ENCODE measurements around the gene NSUN4.
"Not testable (repeated sequence)": the region's sequence is repeated elsewhere in the genome, so short reads cannot be mapped to it uniquely, and the experiment has no call there.

NSUN4 gene

GRCh38 chr1:46328182-46328581 lies 12.4 kb upstream of the NSUN4 start:
- DNase-seq: not testable (repeated sequence)

- DNase-seq: not testable (repeated sequence)
These were observed 10.8 kb upstream of the NSUN4 start for GRCh38 chr1:46329807-46330206.

GRCh38 chr1:46330381-46330780 lies 10.2 kb upstream of the NSUN4 start:
- DNase-seq: not testable (repeated sequence)

- not testable (repeated sequence) for DNase-seq
These were observed 8.6 kb upstream of the NSUN4 start for GRCh38 chr1:46331786-46332540.

- DNase-seq: no peak
These were observed 7.1 kb upstream of the NSUN4 start for GRCh38 chr1:46333300-46334029.

DNA sequence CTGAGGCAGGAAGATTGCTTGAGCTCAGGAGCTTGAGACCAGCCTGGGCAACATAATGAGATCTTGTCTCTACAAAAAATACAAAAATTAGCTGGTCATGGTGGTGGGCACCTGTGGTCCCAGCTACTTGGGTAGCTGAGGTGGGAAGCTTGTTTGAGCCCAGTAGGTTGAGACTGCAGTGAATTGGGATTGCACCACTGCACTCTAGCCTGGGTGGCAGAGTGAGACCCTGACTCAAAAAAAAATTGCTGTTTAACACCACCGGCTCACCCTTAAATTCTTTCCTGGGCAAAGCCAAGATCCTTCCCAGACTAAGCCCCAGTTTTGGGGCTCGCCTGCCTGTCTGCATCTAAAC lies 6.6 kb upstream of the NSUN4 start:
- DNase-seq: no peak

GRCh38 chr1:46335081-46335480 lies 5.5 kb upstream of the NSUN4 start:
- no peak for DNase-seq

GRCh38 chr1:46337409-46337808 lies 3.2 kb upstream of the NSUN4 start:
- DNase-seq: not testable (repeated sequence)

GRCh38 chr1:46341222-46342083 lies 846 bp downstream of the NSUN4 start:
- no peak for DNase-seq

- no peak for DNase-seq
These were observed 1.6 kb downstream of the NSUN4 start for GRCh38 chr1:46342084-46342656.

DNA sequence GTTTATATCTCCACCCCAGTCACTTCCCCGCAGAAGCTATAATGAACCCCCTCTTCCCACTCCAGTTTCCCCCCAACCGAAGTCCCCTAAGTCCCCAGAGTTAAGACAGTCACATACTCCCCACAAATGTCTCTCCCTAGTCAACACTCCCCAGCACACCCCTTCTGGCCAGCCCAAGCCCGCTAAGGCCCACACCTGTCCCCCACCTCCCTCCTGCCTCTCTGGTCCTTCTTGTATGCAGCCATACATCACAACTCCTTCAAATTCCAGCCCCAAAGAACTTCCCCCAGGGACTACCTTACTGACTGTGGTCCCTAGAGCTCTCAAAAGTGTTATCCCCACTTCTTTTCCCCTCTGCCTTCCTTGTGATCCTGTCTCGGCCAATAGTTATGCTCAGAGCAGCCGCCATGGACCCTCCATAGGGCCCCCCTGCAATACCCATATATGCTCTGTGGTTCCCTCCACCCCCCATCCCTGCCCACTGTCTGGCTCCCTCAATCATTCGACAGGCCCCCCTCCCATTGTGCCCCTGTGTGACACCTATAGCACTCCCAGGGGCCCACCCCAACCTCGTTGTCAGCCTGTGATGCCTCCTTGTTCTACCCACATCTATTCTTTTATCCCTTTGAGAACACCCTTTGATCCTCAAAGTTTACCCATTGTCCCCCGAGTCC lies 2.2 kb downstream of the NSUN4 start:
- DNase-seq: no peak

GRCh38 chr1:46343351-46343695 lies 2.7 kb downstream of the NSUN4 start:
- no peak for DNase-seq

DNA sequence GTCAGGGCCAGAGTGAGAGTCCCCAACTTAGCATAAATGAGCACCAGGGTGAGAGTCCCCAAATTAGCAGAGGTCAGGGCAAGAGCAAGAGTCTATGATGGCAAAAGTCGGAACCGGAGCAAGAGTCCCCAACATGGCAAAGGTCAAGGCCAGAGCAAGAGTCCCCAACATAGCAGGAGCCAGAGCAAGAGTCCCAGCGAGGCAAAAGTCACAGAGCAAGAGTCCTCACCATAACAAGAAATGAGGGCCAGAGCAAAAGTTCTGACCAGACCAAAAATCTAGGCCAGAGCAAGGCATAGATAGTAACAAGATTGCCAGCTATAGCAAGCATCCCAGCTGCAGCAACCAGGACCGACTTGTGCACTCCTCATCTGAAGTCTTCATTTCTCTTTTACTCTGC lies 3.1 kb downstream of the NSUN4 start:
- DNase-seq: no peak

DNA sequence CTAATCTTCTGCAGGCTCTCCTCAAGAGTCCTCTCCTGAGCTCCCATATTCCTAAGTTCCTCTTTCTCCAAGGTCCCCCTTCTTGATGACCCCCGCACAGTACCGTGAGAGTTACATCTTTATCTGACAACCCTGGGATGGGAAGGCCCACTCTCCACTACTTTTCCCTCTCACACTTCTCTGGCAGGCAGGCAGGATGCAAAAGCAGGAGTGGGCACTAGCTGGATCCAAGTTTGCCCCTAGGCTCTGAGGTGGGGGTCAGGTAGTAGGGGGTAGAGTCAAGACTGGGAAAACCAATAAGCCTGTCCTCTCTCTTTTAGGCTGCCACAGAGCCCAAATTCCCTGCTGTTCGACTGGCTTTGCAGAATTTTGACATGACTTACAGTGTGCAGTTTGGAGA lies 3.9 kb downstream of the NSUN4 start:
- DNase-seq: no peak

DNA sequence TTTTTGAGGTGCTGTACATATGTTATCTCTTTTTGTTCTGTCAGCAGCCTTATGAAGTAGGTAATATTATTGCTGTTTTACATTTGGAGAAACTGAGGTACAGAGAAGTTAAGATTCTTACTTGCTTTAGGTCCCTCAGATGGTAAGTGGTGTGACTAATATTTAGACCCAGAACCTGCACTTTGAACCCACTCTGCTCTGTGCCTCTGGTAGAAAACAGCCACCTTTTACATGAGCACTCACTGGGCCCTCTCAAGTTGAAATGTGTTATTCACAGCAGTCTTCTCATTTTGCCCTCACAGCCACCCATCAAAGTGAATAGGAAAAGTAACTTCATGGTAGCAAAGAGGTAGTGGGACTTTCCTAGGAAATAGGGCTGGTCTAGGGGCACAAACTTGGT lies 4.7 kb downstream of the NSUN4 start:
- DNase-seq: no peak

DNA sequence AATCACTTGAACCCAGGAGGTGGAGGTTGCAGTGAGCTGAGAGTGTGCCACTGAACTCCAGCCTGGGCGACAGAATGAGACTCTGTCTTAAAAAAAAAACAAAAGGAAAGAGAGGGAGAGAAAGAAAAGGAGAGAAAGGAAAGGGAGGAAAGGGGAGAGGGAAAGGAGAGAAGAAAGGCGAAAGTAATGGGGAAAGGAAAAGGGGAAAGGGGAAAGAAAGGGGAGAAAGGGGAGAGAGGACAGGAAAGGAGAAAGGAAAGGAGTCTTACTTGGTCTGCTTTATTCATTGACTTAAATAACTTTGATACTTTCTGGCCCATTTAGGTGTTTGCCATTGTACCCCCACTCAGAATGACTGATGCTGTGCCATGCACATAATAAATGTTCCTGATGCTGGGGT lies 11.8 kb downstream of the NSUN4 start:
- DNase-seq: no peak

- not testable (repeated sequence) for DNase-seq
These were observed 15.3 kb downstream of the NSUN4 start for GRCh38 chr1:46355920-46356319.

DNA sequence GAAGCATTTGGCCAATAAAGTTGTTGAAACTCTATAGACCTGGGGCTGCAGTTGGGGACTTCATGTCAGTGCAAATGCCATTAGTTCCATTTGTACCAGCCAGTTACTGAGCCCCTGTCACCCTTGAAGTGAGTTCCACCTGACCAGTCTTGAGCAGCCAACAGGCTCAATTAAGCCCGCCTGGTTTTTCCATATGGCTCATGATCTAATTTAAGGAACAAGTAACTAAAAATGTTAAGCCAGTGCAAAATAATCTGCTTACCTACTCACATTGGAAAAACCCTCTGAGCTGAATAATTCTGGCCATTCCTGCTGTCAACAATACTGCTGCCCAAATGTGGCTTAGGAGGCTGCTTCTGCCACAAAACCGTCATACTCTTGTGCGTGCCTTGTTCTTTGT lies 21.6 kb downstream of the NSUN4 start:
- no peak for DNase-seq

DNA sequence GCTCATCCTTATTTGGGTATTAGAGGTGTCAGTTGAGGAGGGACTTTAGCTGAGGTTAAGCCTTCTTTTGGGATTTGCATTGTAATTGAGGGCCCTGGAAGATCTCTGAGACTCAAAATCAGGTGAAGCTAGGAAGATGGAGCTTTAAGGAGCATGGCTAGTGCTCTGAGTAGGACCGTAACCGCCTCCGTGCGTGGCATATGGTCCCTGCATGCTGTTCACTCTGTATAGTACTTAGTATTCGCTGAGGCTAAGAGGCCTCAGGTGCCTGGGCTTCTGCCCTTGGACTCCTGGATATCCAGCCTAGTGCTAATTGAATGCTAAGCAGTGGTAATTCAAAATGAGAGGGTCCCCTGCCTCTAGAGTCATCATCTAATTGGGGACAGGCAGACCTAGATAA lies 22.5 kb downstream of the NSUN4 start:
- no peak for DNase-seq

DNA sequence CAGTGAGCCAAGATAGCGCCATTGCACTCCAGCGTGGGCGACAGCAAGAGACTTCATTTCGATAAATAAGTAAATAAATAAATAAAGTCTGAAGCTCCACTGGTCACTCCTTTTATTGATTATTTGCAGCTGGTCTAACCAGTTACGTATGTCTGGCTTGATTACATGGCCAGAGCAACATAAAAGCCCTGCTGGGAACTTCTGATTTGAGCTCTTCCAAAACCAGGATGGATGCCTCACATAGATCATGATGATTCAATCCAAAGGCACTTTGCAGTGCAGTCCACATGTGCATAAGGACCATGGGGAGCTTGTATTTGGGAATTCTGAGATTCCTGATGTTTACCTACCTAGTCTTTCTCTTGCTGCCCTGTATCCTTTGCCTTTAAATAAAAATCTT lies 24.0 kb downstream of the NSUN4 start:
- DNase-seq: no peak

- DNase-seq: not testable (repeated sequence)
These were observed 25.2 kb downstream of the NSUN4 start for GRCh38 chr1:46365796-46366195.

DNA sequence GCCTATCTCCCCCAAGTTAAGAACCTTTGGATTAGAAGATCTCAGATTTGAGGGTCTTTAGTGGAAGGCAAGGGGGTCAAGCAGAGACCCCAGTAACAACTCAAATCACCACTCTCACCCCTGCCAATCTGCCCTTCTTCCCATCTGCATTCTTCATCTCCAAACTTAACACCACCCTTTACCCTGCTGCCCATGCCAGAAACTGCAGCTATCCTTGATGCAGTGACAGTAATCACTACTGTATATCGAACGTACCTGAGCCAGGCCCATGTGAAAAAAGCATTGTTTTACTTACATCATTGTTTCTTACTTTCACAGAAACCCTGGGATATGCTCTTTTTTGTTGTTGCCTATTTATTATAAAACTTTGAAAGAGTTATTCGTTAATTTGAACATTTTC lies 26.5 kb downstream of the NSUN4 start:
- no peak for DNase-seq

GRCh38 chr1:46367701-46368100 lies 27.1 kb downstream of the NSUN4 start:
- not testable (repeated sequence) for DNase-seq

Data from NCI-H187 (cell line).